GM19023 (cell line): Measurements from ENCODE around the gene PPT2.
"Not testable (repeated sequence)": the region's sequence is repeated elsewhere in the genome, so short reads cannot be mapped to it uniquely, and the experiment has no call there.

Experiments used
- ATAC-seq: cut with Tn5 transposase; IDR thresholded peaks from one replicate; pipeline ENCODE4 v1.9.1; 2021; ENCODE audit warnings: mild to moderate bottlenecking, moderate library complexity; ENCODE audit not compliant: unreplicated experiment

The PPT2 gene

DNA sequence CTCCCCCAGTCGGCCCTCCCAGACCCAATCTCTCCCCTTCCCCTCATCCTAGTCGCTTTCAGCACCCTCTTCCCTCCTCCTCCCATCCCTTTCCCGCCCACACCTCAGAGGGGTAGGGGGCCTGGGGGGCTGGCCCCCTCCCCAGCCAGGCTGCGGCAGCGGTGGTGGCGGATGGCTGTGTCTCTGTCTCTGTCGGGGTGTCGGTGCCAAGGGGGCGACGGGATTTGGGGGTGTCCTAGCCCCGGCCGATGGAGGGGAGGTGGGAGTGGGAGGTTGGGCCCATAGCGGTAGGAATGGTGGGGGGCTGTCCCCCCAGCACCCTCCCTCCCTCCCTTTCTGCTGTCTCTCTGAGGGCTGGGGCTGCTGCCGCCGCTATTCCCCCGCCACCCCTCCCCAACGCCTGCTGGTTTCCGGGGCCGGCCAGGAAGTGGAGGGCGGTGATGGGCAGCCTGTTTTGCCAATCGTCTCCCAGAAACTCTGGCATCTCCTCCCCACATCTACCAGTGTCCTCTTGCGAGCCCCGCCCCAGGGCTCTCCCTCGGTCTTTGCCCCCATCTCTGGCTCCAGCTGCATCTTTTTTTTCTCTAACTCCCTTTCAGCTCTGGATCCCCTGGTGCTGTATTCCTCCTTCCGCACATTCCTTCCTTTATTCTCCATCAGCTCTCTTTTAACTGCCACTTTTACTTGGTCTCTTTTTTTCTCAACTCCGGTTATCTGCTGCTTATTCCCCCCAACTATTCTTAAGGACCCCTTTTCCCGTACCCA lies 22.0 kb downstream of the PPT2 start, which contains the start of gene AGPAT1:
TSS of gene AGPAT1 (minus strand) at position 374 of the 765 bp plus-strand sequence. CDS start 4,588 bp downstream, outside the sequence.
- ATAC-seq: peak; percentile 46

DNA sequence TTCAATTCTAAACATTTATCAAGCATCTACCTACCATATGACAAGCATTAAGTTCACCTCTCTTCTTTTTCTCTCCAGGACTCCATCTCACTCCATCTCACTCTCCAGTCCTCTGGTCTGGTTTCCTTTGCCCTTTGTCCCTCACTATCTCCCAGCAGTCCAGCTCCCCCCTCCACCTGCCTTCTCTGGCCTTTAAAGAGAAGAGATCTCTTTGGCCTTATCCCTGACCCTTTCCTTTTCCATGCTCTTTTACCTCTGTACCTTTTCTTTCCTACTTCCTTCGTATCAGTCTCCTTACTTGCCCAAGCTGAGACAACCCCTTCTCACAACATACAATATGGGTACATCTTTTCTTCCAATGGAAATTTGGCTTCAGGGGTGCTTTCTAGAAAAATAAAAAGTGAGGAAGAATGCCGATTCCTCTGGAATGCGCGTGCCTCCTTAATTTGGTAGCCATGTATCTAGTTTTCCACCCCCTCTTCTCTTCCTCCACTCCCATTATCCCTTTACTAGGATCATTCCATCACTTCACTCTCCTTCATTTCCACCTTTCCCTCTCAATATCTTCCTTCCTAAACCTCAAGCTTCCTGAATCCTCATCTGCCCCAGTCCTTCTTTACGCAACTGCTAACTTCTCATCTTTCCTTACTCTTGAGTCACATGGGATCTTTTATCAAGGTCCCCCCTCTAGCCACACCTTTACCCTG lies 22.7 kb downstream of the PPT2 start:
- ATAC-seq: no peak

DNA sequence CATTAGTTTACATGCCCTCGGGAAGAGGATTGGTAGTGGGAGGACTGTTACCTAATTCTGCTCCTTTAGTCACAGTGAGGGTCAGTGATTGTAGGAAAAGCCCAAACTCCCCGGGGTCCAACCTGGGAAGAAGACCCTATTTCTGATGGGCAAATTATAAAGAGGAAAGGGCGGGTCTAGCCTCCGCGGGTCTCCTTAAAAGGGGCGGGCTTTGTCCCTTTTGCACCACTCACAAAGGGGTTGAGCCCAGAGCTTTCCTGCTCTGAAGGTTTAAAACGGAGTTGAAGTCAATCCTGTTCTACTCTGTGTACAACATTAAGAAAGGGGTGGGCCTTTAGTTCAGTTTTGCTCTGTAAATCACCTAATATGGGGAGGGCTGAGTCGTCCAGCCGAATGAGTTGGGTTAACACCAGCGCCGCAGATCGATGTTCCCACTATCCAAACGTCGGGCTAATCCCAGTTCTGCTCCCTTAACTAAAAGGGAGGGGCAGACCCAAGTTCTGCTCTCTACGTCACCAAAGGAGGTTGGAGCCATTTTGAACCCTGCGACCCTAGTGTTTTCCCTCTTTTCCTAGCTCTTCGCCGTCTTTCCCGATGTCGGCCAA lies 23.3 kb downstream of the PPT2 start:
- ATAC-seq: no peak

DNA sequence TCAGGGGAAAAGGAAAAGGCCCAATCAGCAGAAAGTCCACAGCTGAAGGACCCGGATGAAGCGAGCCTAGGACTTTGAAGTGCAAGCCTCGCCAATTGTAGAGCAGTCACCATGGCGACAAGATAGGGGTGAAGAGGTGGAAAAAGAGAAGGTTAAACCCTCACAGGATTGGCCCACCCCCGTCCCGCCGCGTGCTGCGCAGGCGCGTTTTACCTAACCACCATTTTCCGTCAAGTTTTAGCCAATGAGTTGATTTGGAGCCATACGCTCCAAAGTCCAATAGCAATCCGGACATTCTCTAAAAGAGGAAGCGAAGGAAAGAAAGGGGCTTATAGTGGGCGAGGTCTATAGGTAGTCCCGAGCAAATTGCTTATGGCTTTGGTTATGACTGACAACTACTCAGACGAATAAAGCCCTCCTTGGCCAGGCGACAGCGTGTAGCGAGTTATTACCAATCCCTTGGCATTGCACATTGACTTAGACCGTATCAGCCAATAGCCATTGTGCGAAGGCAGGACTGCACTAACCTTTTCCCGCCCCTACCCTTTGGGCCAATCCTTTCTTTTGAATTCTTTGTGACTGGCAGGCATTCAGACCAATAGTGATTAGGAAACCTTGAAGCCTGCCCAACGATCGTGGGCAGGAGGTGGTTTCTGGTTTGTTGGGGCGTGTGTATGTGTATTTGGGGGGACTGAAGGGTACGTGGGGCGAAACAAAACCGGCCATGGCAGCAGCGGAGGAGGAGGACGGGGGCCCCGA lies 24.0 kb downstream of the PPT2 start, which contains the start of gene RNF5:
TSS of gene RNF5 (plus strand) at position 618 of the 759 bp plus-strand sequence. CDS start at position 725, 107 bp downstream.
- ATAC-seq: peak; percentile 81

GRCh38 chr6:32178547-32179440 lies 24.9 kb downstream of the PPT2 start:
- ATAC-seq: no peak

GRCh38 chr6:32179766-32180405 lies 25.9 kb downstream of the PPT2 start:
- ATAC-seq: no peak

DNA sequence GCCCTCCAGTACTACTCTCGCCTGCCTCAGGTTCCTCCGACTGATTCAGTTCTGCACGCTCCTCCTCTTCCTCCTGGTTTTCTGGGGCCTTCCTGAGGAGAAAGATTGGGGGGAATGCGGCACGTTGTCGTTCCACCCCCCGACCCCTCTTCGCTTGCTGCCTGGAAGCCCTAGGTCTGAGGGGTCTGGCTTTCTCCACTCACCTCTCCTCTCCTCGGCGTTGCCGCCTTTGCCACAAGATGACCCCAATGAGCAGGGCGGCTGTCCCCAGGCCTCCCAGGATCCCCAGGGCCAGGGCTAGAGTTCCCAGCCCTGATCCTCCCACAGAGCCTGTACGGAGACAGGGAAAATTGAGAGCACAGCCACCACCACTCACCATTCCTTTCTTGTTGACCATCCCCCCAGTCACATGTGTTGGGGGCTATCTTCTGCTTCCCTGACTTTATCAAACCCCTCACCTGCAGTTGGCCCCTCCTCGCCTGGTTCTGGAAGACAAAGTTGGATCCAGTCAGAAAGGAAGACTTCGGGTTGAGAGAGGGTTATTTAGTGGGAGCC lies 27.3 kb downstream of the PPT2 start:
- no peak for ATAC-seq

GRCh38 chr6:32181915-32182529 lies 28.1 kb downstream of the PPT2 start:
- ATAC-seq: no peak

DNA sequence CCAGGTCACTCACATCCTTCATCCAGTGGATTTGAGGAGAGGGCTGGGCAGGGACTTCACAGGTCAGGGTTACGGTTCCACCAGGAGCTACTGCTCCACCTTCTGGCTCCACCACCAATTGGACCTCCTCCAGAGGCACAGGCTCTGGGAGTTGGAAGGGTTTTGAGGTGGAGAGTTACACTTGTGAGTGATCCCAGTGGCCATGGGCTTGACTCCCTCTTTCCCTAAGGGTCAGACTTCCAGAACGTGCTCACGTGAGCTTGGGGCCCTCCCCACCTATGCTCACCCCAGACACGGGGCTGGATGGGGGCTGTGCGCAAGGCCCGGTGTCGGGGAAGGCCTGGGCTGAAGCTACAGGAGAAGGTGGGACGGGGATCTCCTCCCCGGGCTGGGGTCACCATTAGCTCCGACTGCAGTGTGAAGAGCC lies 28.6 kb downstream of the PPT2 start:
- ATAC-seq: no peak

- ATAC-seq: no peak
Measured at GRCh38 chr6:32183030-32183429, 29.1 kb downstream of the PPT2 start.

DNA sequence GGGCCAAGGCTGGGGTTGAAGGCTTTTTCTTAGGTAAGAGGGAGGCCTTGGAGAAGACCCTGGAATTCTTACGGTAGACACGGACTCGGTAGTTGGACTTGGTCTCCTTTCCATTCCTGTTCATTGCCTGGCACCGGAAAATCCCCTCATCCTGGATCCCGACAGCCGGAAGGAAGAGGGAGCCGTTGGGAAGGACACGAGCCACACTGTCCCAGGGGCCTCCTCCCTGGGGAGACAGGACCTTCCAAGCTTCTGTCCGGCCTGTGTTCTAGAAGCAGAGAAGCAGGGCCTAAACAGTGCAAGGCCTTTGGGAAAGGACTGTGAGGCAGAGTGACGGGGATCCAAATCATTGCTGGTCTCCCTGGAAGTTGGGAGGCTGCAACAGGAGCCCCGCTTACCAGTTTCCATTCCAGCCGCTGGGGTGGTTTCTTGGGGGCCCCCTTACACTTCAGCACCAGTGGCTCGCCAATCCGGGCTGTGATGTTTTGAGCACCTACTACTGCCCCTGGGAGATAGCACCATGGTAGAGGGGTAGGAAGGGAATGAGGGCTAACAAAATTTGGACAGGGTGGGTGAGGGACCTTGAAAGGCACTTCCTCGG lies 29.6 kb downstream of the PPT2 start:
- no peak for ATAC-seq

- ATAC-seq: no peak
Measured at GRCh38 chr6:32184084-32184640, 30.2 kb downstream of the PPT2 start, which contains the start of gene AGER. Gene AGER (minus strand): TSS chr6:32184253. CDS start chr6:32184222, 31 bp downstream.

GRCh38 chr6:32185681-32186131 lies 31.8 kb downstream of the PPT2 start:
- not testable (repeated sequence) for ATAC-seq

DNA sequence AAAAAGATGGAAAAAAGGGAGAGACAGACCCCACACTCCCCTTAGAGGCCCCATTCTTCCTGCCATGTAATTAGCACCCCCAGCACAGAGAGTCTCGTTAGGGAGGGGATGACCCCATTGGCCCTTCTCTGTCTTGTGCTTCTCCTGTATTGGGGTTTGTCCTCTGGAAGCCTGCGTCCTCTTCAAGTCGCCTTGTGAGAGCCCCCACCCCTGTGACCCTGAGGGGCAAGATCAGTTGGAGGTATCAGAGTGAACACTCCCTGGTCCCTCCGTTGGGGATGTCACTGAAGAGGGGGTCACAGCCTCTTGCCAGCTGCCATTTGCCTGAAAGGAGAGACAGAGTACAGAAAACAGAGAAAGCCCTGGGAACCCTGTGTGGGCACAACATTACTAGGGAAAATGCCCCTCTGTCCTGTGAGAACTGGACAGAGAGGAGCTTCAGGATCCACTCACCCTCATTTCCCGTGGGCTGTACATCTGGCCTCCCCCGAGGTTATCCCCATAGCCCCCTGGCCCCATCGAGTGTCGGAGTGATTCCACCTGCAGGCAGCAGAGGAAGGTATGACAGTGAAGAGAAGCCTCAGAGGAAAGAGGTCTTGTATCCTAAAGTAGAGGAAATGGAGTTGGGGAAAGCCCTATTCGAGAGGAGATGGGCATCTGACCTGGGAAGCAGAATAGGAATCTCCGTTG lies 32.4 kb downstream of the PPT2 start:
- not testable (repeated sequence) for ATAC-seq

DNA sequence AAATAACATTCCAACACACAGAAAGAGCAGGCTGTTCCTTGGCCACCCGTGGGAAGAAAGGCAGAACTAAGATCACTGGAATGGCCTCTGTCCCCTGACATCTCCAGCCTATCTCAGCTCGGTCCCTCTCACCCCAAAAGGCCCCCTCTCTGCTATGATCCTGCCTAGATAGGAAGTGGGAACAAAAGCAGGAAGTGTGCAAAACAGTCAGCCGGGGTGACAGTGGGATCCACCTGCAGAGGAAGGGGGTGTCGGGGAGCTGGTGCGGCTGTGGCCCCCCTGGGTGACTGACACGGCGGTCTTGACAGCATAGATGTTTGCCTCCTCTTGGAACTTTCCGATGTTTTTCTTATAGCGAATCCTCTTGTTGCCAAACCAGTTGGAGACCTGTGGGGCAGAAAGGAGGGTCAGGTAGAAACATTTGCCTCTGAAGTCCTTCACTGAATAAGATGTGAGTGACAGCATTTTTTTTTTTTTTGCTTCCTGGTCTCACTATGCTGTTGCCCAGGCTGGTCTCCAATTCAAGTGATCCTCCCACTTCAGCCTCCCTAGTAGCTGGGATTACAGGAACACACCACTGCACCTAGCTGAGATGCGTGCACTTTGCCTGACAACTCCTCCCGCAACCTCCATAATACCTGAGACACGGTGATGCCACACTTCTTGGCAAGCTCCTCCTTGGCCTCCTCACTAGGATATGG lies 33.2 kb downstream of the PPT2 start:
- no peak for ATAC-seq

GRCh38 chr6:32187725-32188380 lies 33.9 kb downstream of the PPT2 start:
- ATAC-seq: not testable (repeated sequence)
